Panc1 (cell line): ENCODE measurements around the gene EFNA2.
A peak's percentile ranks its signal among the peaks of the same experiment; 100 is the strongest.

Experiments
- CTCF ChIP-seq: fragments of 450-650 bp; IDR thresholded peaks from 2 replicates; pipeline ENCODE4 v1.5.1; 2017; ENCODE audit warnings: mild to moderate bottlenecking
- POLR2AphosphoS5 ChIP-seq: IDR thresholded peaks from 2 replicates; pipeline ENCODE4 v1.6.1; 2012; ENCODE audit warnings: mild to moderate bottlenecking, low read depth, low read length, moderate library complexity
- SIN3A ChIP-seq: IDR thresholded peaks from 2 replicates; pipeline ENCODE4 v1.6.1; 2012; ENCODE audit warnings: low read depth, mild to moderate bottlenecking, low read length, moderate library complexity, borderline replicate concordance; ENCODE audit not compliant: insufficient read depth

- TF ChIP-seq CTCF, result peak; percentile 5; the same call in 1 of the 2 replicates
- TF ChIP-seq POLR2AphosphoS5, result 0 out of 2 replicates have a peak, but pooled peaks have one; percentile 11
- TF ChIP-seq SIN3A, result no peak
Observed at GRCh38 chr19:1247748-1248138, 37.9 kb upstream of the EFNA2 start.
